SK-N-MC (cell line): ENCODE results near the gene UBE2J1.

Experiments
- EZH2 ChIP-seq: fragments of 200-600 bp; sonication (generic); IDR thresholded peaks from one replicate; pipeline ENCODE4 v1.6.1; 2017; ENCODE audit warnings: antibody characterized with exemption
- POLR2AphosphoS5 ChIP-seq: IDR thresholded peaks from 2 replicates; pipeline ENCODE4 v1.6.1; 2012; ENCODE audit warnings: mild to moderate bottlenecking, low read depth, low read length, borderline replicate concordance

- TF ChIP-seq EZH2 (no peak), POLR2AphosphoS5 (no peak)
Observed at GRCh38 chr6:89311530-89311852, 41.0 kb downstream of the UBE2J1 start.
